ENCODE data around the gene TCTA. TPM values are rescaled to one million over a fixed set of nuclear protein-coding genes. Genes with fewer than 3 reads are reported as not detected.

The TCTA gene
- total RNA-seq, 1 experiment from 2014 or later, result 11.5 TPM

DNA sequence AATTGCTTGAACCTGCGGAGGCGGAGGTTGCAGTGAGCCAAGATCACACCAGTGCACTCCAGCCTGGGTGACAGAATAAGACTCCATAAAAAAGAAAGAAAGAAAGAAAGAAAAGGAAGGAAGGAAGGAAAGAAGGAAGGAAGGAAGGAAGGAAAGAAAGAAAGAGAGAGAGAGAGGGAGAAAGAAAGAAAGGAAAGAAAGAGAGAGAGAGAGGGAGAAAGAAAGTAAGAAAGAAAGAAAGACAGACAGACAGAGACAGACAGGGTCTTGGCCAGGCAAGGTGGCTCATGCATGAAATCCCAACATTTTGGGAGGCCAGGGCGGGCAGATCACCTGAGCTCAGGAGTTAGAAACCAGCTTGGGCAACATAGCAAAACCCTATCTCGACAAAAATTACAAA, 41.4 kb downstream of the TCTA start:
- TF ChIP-seq TEAD1 (CRISPR knock-in tag; IDR thresholded peaks at IDR 0.05), result no peak
- TF ChIP-seq EMX1 (CRISPR knock-in tag; IDR thresholded peaks at IDR 0.05), result no peak
- no peak for TF ChIP-seq ZBTB21 (CRISPR knock-in tag; IDR thresholded peaks at IDR 0.05; ENCODE audit: borderline replicate concordance)
- TF ChIP-seq, protein P1, sequence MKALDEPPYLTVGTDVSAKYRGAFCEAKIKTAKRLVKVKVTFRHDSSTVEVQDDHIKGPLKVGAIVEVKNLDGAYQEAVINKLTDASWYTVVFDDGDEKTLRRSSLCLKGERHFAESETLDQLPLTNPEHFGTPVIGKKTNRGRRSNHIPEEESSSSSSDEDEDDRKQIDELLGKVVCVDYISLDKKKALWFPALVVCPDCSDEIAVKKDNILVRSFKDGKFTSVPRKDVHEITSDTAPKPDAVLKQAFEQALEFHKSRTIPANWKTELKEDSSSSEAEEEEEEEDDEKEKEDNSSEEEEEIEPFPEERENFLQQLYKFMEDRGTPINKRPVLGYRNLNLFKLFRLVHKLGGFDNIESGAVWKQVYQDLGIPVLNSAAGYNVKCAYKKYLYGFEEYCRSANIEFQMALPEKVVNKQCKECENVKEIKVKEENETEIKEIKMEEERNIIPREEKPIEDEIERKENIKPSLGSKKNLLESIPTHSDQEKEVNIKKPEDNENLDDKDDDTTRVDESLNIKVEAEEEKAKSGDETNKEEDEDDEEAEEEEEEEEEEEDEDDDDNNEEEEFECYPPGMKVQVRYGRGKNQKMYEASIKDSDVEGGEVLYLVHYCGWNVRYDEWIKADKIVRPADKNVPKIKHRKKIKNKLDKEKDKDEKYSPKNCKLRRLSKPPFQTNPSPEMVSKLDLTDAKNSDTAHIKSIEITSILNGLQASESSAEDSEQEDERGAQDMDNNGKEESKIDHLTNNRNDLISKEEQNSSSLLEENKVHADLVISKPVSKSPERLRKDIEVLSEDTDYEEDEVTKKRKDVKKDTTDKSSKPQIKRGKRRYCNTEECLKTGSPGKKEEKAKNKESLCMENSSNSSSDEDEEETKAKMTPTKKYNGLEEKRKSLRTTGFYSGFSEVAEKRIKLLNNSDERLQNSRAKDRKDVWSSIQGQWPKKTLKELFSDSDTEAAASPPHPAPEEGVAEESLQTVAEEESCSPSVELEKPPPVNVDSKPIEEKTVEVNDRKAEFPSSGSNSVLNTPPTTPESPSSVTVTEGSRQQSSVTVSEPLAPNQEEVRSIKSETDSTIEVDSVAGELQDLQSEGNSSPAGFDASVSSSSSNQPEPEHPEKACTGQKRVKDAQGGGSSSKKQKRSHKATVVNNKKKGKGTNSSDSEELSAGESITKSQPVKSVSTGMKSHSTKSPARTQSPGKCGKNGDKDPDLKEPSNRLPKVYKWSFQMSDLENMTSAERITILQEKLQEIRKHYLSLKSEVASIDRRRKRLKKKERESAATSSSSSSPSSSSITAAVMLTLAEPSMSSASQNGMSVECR (CRISPR knock-in tag; IDR thresholded peaks at IDR 0.05; ENCODE audit: borderline replicate concordance), result no peak
- TF ChIP-seq E2F4 (CRISPR knock-in tag; IDR thresholded peaks at IDR 0.05; ENCODE audit: borderline replicate concordance, low read depth), result no peak
- TF ChIP-seq ZNF219 (CRISPR knock-in tag; IDR thresholded peaks at IDR 0.05; ENCODE audit: borderline replicate concordance), result no peak
- no peak for TF ChIP-seq AFF4 (CRISPR knock-in tag; IDR thresholded peaks at IDR 0.05; ENCODE audit: borderline replicate concordance)
- no peak for TF ChIP-seq AR (CRISPR knock-in tag; IDR thresholded peaks at IDR 0.05)
- TF ChIP-seq ZNF232 (CRISPR knock-in tag; IDR thresholded peaks at IDR 0.05), result no peak
- no peak for TF ChIP-seq NFE2L1 (CRISPR knock-in tag; IDR thresholded peaks at IDR 0.05)
- TF ChIP-seq PREB (CRISPR knock-in tag; IDR thresholded peaks at IDR 0.05; ENCODE audit: borderline replicate concordance), result no peak
- no peak for TF ChIP-seq TEAD4 (CRISPR knock-in tag; IDR thresholded peaks at IDR 0.05)
- TF ChIP-seq, protein P2, sequence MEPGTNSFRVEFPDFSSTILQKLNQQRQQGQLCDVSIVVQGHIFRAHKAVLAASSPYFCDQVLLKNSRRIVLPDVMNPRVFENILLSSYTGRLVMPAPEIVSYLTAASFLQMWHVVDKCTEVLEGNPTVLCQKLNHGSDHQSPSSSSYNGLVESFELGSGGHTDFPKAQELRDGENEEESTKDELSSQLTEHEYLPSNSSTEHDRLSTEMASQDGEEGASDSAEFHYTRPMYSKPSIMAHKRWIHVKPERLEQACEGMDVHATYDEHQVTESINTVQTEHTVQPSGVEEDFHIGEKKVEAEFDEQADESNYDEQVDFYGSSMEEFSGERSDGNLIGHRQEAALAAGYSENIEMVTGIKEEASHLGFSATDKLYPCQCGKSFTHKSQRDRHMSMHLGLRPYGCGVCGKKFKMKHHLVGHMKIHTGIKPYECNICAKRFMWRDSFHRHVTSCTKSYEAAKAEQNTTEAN (CRISPR knock-in tag; IDR thresholded peaks at IDR 0.05), result no peak
- TF ChIP-seq ERG (CRISPR knock-in tag; IDR thresholded peaks at IDR 0.05), result no peak
- ChIA-PET POLR2A (interaction anchor here (0.6 to 2.2 kb wide), 5 partner anchors 16 to 282 kb away, joined by 3 to 19 read pairs (median 9); partner anchors contain the start of genes DAG1 and KLHDC8B), CTCF (interaction anchor here (0.8 to 2.7 kb wide), 18 partner anchors 10 to 424 kb away, joined by 3 to 62 read pairs (median 8); partner anchors contain the start of genes DAG1, IMPDH2, NICN1 and USP4)
- H3K4me3 Mint-ChIP-seq, result no peak overlapping the region
- ATAC-seq (no peak), DNase-seq (ENCODE audit: low spot score) (no peak)
- H3K27me3 Mint-ChIP-seq (ENCODE audit: low read depth), result no peaks in the 10 kb centered on the region
- no peak overlapping the region for H3K27ac Mint-ChIP-seq
- H3K9me3 Mint-ChIP-seq, result no peaks in the 10 kb centered on the region
- H3K4me1 Mint-ChIP-seq, result peaks cover 16% of the 10 kb centered on the region
- no peaks in the 10 kb centered on the region for H3K36me3 Mint-ChIP-seq

All from WTC11 (cell line).